GM23338 (cell line): ENCODE data around the gene KISS1R. TPM values are rescaled to one million over a fixed set of nuclear protein-coding genes. Genes with fewer than 3 reads are reported as not detected.
A peak's percentile ranks its signal among the peaks of the same experiment; 100 is the strongest.

Experiments
- ATAC-seq: fragments of 200-7000 bp; cut with Tn5 transposase; 3 replicates; pipeline ENCODE4 v1.9.1; 2020
- DNase-seq: peaks from one replicate; pipeline ENCODE4 v3.0.0-alpha.2; 2015; ENCODE audit warnings: low spot score
- H2AFZ ChIP-seq: fragments of 200-600 bp; sonication (generic); 2 replicates; pipeline ENCODE4 v1.8.0; 2016; ENCODE audit warnings: antibody characterized with exemption, mild to moderate bottlenecking, moderate library complexity
- H3F3A ChIP-seq: fragments of 200-600 bp; sonication (generic); replicated peaks from 2 replicates; pipeline ENCODE4 v1.8.0; 2017; ENCODE audit warnings: antibody characterized with exemption, mixed run types, low read depth
- H3K27ac ChIP-seq: fragments of 200-600 bp; sonication (generic); 2 replicates; pipeline ENCODE4 v1.6.1; 2016; ENCODE audit warnings: low read depth
- H3K27me3 ChIP-seq: fragments of 200-600 bp; sonication (generic); 2 replicates; pipeline ENCODE4 v1.8.0; 2016; ENCODE audit warnings: mild to moderate bottlenecking, mixed run types, moderate library complexity; ENCODE audit not compliant: insufficient read depth
- H3K36me3 ChIP-seq: fragments of 200-600 bp; sonication (generic); 2 replicates; pipeline ENCODE4 v1.8.0; 2016; ENCODE audit warnings: mild to moderate bottlenecking; ENCODE audit not compliant: insufficient read depth
- H3K4me1 ChIP-seq: fragments of 200-600 bp; sonication (generic); 2 replicates; pipeline ENCODE4 v1.8.0; 2016; ENCODE audit warnings: mild to moderate bottlenecking, moderate library complexity; ENCODE audit not compliant: insufficient read depth
- H3K4me2 ChIP-seq: fragments of 200-600 bp; sonication (generic); 2 replicates; pipeline ENCODE4 v1.7.1; 2017; ENCODE audit warnings: mixed run types
- H3K4me3 ChIP-seq: fragments of 200-600 bp; sonication (generic); 2 replicates; pipeline ENCODE4 v1.6.1; 2016; ENCODE audit warnings: mixed run types
- H3K79me2 ChIP-seq: fragments of 200-600 bp; sonication (generic); replicated peaks from 2 replicates; pipeline ENCODE4 v1.8.0; 2017; ENCODE audit warnings: mild to moderate bottlenecking; ENCODE audit not compliant: insufficient read depth
- H3K9me2 ChIP-seq: fragments of 200-600 bp; sonication (generic); 2 replicates; pipeline ENCODE4 v1.8.0; 2017; ENCODE audit not compliant: insufficient read depth
- H4K20me1 ChIP-seq: fragments of 200-600 bp; sonication (generic); replicated peaks from 2 replicates; pipeline ENCODE4 v1.8.0; 2017; ENCODE audit warnings: mild to moderate bottlenecking; ENCODE audit not compliant: insufficient read depth
- H3K27ac Mint-ChIP-seq: 2 replicates; pipeline ENCODE4 v1.8.0; 2020; ENCODE audit warnings: inconsistent platforms, mild to moderate bottlenecking, moderate library complexity, mixed read lengths
- H3K27me3 Mint-ChIP-seq: 3 replicates; pipeline ENCODE4 v1.8.0; 2022; ENCODE audit warnings: low read depth, mild to moderate bottlenecking, moderate library complexity, mixed read lengths, inconsistent platforms; ENCODE audit not compliant: insufficient read depth, poor library complexity
- H3K36me3 Mint-ChIP-seq: 3 replicates; pipeline ENCODE4 v1.8.0; 2021; ENCODE audit warnings: low read depth, mild to moderate bottlenecking, inconsistent platforms, moderate library complexity, mixed read lengths
- H3K4me1 Mint-ChIP-seq: 3 replicates; pipeline ENCODE4 v1.8.0; 2020; ENCODE audit warnings: mild to moderate bottlenecking, inconsistent platforms, mixed read lengths
- H3K4me3 Mint-ChIP-seq: 3 replicates; pipeline ENCODE4 v1.8.0; 2021; ENCODE audit warnings: moderate library complexity, mild to moderate bottlenecking, inconsistent platforms, mixed read lengths
- H3K9me3 Mint-ChIP-seq: 3 replicates; pipeline ENCODE4 v1.8.0; 2020; ENCODE audit warnings: moderate library complexity, mild to moderate bottlenecking, inconsistent platforms, mixed read lengths
- CREB1 ChIP-seq: fragments of 250-450 bp; sonication (Bioruptor Pico); IDR thresholded peaks from 2 replicates; pipeline ENCODE4 v1.5.0; 2020; ENCODE audit warnings: low read depth, mild to moderate bottlenecking, moderate library complexity
- CTCF ChIP-seq, 2 experiments: fragments of 200-600 bp in 1 of 2; sonication (generic) in 1 of 2; conservative IDR thresholded peaks; 2 replicates each; pipeline versions ENCODE4 v1.5.1 to v1.6.1; 2016 to 2017; ENCODE audit warnings: antibody characterized with exemption in 2 of 2, low read depth in 2 of 2, mild to moderate bottlenecking in 2 of 2, moderate library complexity in 1 of 2
- ETS1 ChIP-seq: IDR thresholded peaks from 2 replicates; pipeline ENCODE4 v1.6.1; 2016; ENCODE audit warnings: antibody characterized with exemption
- EZH2 ChIP-seq: fragments of 200-600 bp; sonication (generic); IDR thresholded peaks from one replicate; pipeline ENCODE4 v1.8.0; 2017; ENCODE audit warnings: antibody characterized with exemption, mild to moderate bottlenecking, low read depth; ENCODE audit not compliant: unreplicated experiment
- EZH2phosphoT487 ChIP-seq: fragments of 200-600 bp; sonication (generic); IDR thresholded peaks from one replicate; pipeline ENCODE4 v1.8.1; 2018; ENCODE audit warnings: antibody characterized with exemption; ENCODE audit not compliant: unreplicated experiment
- JUNB ChIP-seq: IDR thresholded peaks from one replicate; pipeline ENCODE4 v1.6.1; 2016; ENCODE audit warnings: antibody characterized with exemption; ENCODE audit not compliant: unreplicated experiment
- NANOG ChIP-seq: IDR thresholded peaks from 2 replicates; pipeline ENCODE4 v1.6.1; 2016; ENCODE audit warnings: antibody characterized with exemption, borderline replicate concordance
- POLR2AphosphoS5 ChIP-seq: IDR thresholded peaks from 2 replicates; pipeline ENCODE4 v1.6.1; 2016; ENCODE audit warnings: antibody characterized with exemption, low read depth
- REST ChIP-seq: IDR thresholded peaks from one replicate; pipeline ENCODE4 v1.6.1; 2018; ENCODE audit warnings: antibody characterized with exemption; ENCODE audit not compliant: unreplicated experiment
- STAT1 ChIP-seq: IDR thresholded peaks from one replicate; pipeline ENCODE4 v1.6.1; 2016; ENCODE audit warnings: antibody characterized with exemption; ENCODE audit not compliant: unreplicated experiment
- ZNF114 ChIP-seq: fragments of 250-450 bp; sonication (Bioruptor Pico); IDR thresholded peaks from 2 replicates; pipeline ENCODE4 v1.5.0; 2020; ENCODE audit warnings: mild to moderate bottlenecking, moderate library complexity
- ZNF331 ChIP-seq: fragments of 250-450 bp; sonication (Bioruptor Pico); IDR thresholded peaks from 2 replicates; pipeline ENCODE4 v1.5.0; 2020; ENCODE audit warnings: low read depth, mild to moderate bottlenecking, moderate library complexity
- polyA plus RNA-seq: library from polyadenylated mRNA; unstranded; fragments of >200 nt; fragmentation: Nextera tagmentation; extraction: Ambion mirVana; gene quantifications from 2 replicates; pipeline ENCODE4 v1.2.1, GENCODE V29; 2016
- total RNA-seq: library from RNA; depleted of rRNA; stranded (reverse); fragments of >200 nt; shearing (Covaris generic); gene quantifications from 2 replicates; pipeline ENCODE4 v1.2.3, GENCODE V29; 2014
- TF ChIP-seq, protein P1 (sequence below): fragments of 250-450 bp; sonication (Bioruptor Pico); IDR thresholded peaks from 2 replicates; pipeline ENCODE4 v1.5.0; 2020; ENCODE audit warnings: mild to moderate bottlenecking, moderate library complexity

Gene KISS1R
- total and polyA plus RNA-seq, 2 experiments from 2014 or later = 0.78 to 4.0 TPM

- Histone ChIP-seq H2AFZ (no peak overlapping the region), H3K4me1 (no peaks in the 10 kb centered on the region), H3K27me3 (no peaks in the 10 kb centered on the region), H3K79me2 (peaks cover 72% of the 10 kb centered on the region), H3K36me3 (no peaks in the 10 kb centered on the region), H3F3A (0 out of 2 replicates have a peak, but pooled peaks cover 3% of the 10 kb centered on the region), H3K4me2 (no peak overlapping the region), H3K4me3 (no peak overlapping the region), H3K9me2 (no peaks in the 10 kb centered on the region), H3K27ac (no peak overlapping the region), H4K20me1 (peaks cover 4% of the 10 kb centered on the region)
- ATAC-seq = no peak
- H3K27me3 Mint-ChIP-seq = peaks cover 16% of the 10 kb centered on the region
- peaks cover 2% of the 10 kb centered on the region; the same call in 2 of the 3 replicates for H3K9me3 Mint-ChIP-seq
- H3K4me3 Mint-ChIP-seq = no peak overlapping the region
- H3K36me3 Mint-ChIP-seq = peaks cover 44% of the 10 kb centered on the region
- no peak for DNase-seq
- H3K27ac Mint-ChIP-seq = 0 out of 2 replicates have a peak overlapping the region, but pooled peaks have one; percentile 43
- H3K4me1 Mint-ChIP-seq = no peaks in the 10 kb centered on the region; the same call in 2 of the 3 replicates
- no peak for TF ChIP-seq ZNF114 (CRISPR knock-in tag)
- TF ChIP-seq REST = no peak
- no peak for TF ChIP-seq CREB1 (CRISPR knock-in tag)
- no peak for TF ChIP-seq EZH2phosphoT487
- TF ChIP-seq STAT1 = no peak
- TF ChIP-seq ETS1 = no peak
- TF ChIP-seq EZH2 = no peak
- TF ChIP-seq, protein P1, sequence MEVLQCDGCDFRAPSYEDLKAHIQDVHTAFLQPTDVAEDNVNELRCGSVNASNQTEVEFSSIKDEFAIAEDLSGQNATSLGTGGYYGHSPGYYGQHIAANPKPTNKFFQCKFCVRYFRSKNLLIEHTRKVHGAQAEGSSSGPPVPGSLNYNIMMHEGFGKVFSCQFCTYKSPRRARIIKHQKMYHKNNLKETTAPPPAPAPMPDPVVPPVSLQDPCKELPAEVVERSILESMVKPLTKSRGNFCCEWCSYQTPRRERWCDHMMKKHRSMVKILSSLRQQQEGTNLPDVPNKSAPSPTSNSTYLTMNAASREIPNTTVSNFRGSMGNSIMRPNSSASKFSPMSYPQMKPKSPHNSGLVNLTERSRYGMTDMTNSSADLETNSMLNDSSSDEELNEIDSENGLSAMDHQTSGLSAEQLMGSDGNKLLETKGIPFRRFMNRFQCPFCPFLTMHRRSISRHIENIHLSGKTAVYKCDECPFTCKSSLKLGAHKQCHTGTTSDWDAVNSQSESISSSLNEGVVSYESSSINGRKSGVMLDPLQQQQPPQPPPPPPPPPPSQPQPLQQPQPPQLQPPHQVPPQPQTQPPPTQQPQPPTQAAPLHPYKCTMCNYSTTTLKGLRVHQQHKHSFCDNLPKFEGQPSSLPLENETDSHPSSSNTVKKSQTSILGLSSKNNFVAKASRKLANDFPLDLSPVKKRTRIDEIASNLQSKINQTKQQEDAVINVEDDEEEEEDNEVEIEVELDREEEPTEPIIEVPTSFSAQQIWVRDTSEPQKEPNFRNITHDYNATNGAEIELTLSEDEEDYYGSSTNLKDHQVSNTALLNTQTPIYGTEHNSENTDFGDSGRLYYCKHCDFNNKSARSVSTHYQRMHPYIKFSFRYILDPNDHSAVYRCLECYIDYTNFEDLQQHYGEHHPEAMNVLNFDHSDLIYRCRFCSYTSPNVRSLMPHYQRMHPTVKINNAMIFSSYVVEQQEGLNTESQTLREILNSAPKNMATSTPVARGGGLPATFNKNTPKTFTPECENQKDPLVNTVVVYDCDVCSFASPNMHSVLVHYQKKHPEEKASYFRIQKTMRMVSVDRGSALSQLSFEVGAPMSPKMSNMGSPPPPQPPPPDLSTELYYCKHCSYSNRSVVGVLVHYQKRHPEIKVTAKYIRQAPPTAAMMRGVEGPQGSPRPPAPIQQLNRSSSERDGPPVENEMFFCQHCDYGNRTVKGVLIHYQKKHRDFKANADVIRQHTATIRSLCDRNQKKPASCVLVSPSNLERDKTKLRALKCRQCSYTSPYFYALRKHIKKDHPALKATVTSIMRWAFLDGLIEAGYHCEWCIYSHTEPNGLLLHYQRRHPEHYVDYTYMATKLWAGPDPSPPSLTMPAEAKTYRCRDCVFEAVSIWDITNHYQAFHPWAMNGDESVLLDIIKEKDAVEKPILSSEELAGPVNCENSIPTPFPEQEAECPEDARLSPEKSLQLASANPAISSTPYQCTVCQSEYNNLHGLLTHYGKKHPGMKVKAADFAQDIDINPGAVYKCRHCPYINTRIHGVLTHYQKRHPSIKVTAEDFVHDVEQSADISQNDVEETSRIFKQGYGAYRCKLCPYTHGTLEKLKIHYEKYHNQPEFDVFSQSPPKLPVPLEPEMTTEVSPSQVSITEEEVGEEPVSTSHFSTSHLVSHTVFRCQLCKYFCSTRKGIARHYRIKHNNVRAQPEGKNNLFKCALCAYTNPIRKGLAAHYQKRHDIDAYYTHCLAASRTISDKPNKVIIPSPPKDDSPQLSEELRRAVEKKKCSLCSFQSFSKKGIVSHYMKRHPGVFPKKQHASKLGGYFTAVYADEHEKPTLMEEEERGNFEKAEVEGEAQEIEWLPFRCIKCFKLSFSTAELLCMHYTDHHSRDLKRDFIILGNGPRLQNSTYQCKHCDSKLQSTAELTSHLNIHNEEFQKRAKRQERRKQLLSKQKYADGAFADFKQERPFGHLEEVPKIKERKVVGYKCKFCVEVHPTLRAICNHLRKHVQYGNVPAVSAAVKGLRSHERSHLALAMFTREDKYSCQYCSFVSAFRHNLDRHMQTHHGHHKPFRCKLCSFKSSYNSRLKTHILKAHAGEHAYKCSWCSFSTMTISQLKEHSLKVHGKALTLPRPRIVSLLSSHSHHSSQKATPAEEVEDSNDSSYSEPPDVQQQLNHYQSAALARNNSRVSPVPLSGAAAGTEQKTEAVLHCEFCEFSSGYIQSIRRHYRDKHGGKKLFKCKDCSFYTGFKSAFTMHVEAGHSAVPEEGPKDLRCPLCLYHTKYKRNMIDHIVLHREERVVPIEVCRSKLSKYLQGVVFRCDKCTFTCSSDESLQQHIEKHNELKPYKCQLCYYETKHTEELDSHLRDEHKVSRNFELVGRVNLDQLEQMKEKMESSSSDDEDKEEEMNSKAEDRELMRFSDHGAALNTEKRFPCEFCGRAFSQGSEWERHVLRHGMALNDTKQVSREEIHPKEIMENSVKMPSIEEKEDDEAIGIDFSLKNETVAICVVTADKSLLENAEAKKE (CRISPR knock-in tag) = no peak
- TF ChIP-seq POLR2AphosphoS5 = no peak
- no peak for TF ChIP-seq JUNB
- no peak for TF ChIP-seq ZNF331 (CRISPR knock-in tag)
- no peak for TF ChIP-seq CTCF (conservative IDR thresholded peaks at IDR 0.05; ENCODE audit: low read depth in 2 of 2)
- TF ChIP-seq NANOG = no peak
Observed at GRCh38 chr19:939439-939838, 22.3 kb downstream of the KISS1R start.
